HG03060 (cell line): ENCODE measurements around the gene HEATR3.
A peak's percentile ranks its signal among the peaks of the same experiment; 100 is the strongest.
"Not testable (repeated sequence)": the region's sequence is repeated elsewhere in the genome, so short reads cannot be mapped to it uniquely, and the experiment has no call there.

Experiments used
- ATAC-seq: cut with Tn5 transposase; IDR thresholded peaks from one replicate; pipeline ENCODE4 v1.9.1; 2021; ENCODE audit warnings: low read depth, moderate number of reproducible peaks; ENCODE audit not compliant: unreplicated experiment

Gene HEATR3

DNA sequence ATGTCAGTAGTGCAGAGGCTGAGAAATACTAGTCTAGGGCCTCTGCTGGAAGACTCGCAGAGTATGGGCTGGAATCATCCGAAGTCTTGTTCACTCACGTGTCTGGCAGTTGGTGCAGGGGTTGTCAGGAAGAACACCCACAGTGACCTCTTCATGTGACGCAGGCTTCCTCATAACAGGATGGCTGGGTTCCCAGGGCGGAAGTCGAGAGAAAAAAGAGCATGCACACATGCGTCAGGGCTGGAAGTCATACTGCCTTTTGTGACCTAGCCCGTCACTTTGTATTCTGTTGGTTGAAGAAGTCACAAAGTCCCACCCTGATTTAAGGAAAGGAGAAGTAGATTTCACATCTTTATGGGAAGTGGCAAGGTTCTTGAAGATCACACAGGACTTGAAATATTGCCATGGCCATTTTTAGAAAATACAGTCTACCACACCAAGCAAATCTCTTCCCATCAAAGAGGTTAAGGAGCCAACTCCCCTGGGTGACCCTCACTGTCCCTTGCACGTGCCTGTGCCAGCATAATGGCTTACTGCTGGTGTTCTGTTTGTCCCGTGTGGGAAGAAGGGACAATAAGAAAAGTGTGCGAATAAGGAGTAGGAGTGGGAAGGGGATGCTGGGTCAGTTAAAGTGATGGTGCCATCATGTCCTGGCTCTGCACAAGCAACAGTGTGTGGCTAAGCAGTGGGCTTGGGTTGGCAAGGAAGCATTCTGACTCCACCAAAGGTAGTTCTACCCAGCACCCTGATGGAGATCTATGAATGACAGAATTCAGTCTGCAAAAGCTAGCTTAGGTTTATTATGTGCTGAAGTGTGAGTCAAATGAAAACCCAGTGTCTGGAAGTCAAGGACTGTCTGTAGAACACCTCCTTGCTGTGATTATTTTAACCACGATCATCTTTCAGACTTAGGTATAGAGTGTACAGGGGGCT, 28.1 kb downstream of the HEATR3 start:
- ATAC-seq, result no peak

- ATAC-seq, result no peak
These were observed 31.0 kb downstream of the HEATR3 start for GRCh38 chr16:50096791-50097190.

- no peak for ATAC-seq
These were observed 34.3 kb downstream of the HEATR3 start for GRCh38 chr16:50099957-50100648.

GRCh38 chr16:50102051-50102746, 36.4 kb downstream of the HEATR3 start:
- ATAC-seq, result peak; percentile 86

DNA sequence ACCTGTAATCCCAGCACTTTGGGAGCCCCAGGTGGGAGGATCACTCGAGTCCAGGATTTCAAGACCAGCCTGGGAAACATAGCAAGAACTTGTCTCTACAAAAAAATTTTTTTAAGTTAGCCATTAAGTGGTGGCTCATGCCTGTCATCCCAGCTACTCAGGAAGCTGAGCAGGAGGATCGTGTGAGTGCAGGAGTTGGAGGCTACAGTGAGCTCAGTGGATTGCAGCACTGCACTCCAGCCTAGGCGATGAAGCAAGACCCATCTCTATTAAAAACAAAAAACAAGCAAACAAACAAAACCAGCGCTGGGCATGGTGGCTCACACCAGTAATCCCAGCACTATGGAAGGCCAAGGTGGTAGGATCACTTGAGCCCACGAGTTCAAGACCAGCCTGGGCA, 38.0 kb downstream of the HEATR3 start:
- no peak for ATAC-seq

DNA sequence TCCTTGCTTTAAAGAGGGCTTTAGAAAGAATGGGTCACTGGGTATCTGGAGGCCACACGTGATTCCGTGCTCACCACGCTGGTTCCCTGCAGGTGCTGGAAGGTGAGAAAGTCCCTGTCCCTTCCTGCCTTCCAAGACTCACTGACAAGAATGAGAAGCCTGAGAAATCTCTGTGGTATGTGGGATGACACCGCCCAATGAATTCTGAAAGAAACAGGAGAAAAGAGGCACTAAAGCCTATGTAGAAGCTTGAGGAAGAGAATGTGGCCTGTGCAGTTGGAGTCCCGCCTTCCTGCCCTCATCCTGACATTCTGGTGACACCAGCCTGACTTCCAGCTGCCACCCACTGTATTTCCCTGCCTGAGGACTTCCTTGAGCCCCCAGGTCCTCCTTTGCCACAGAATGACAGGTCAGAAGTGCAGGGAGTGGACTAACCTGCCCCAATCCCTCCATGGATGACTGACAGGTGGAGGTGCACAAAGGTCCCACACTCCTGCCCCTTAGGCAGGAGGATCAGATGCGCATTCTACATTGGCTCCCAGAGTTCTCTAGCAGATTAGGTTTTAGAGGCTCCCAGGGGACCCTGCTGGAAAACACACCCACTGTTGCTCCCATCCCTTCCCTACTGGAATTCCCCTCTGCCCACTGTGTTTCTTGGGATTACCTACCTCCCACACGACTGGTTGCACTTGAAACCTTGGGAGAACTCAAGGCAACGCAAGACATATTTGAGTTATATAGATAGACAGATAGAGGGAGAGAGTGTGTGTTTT, 48.8 kb downstream of the HEATR3 start:
- ATAC-seq, result no peak

DNA sequence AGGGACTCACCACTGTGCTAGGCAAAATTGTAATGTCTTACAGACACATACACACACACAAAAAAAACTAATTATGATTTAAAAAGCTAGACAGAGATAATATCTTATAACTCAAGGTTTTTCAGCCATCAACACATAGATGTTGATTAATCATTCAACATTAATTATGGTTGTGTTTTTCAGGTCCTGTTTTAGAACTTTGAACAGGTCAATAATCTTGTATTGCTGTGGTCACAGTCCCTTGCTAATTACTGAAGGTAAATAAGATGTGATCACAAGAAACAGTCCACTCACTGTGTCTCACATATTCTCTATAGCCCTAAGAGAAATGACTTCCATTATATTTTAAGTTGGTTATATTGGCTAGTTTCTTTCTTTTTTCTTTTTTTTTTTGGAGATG, 54.9 kb downstream of the HEATR3 start:
- no peak for ATAC-seq

GRCh38 chr16:50121278-50121677, 55.5 kb downstream of the HEATR3 start:
- peak; percentile 65 for ATAC-seq

DNA sequence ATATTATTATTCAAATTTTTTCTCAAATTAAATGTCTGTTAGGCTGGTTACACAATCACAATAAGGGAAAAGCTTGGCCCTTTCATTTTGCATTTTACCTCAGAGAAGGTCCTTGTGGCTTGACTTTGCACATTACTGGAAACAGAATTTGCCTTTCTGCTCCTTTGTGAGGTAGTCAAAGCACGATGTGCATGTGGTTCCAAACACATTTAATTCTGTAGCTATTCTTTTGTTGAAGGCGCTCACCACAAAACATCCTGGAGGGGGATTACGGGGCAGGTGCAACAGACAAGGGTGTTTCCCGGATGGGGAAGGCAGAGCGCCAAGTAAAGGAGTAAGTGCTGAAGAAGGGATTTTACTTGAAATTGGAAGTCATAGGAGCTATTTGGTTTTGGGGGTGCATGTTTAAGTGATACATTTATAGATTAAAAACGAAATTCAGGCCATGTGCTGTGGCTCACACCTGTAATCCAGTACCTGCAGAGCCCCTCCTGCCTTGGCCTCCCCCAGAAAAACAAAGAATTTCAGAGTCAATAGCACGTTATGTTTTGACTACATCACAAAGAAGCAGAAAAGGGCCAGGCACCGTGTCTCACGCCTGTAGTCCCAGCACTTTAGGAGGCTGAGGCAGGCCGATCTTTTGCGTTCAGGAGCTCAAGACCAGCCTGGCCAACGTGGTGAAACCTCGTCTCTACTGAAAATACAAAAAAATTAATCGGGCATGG, 56.1 kb downstream of the HEATR3 start:
- ATAC-seq, result no peak

GRCh38 chr16:50123417-50123816, 57.6 kb downstream of the HEATR3 start:
- no peak for ATAC-seq

- ATAC-seq, result no peak
These were observed 59.0 kb downstream of the HEATR3 start for GRCh38 chr16:50124769-50125168.

DNA sequence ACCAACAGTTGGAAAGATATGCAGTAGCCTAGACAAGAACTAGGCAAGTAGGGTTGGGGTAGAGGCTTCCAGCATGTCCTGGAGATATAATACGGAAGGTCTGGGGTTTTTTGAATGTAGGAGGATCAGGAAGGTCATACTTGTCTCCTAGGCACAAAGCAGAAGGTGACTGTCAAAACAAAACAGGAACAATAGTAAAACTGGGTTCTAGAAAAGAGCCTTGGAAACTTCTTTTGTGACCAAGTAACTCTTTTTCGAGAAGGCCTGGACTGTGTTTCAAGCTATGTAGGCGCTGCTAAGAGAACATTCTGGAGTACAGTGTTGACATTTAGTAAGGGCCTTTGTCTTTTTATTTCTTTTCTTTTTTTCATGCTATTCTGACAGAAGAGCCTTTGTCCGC, 60.4 kb downstream of the HEATR3 start:
- ATAC-seq, result no peak

DNA sequence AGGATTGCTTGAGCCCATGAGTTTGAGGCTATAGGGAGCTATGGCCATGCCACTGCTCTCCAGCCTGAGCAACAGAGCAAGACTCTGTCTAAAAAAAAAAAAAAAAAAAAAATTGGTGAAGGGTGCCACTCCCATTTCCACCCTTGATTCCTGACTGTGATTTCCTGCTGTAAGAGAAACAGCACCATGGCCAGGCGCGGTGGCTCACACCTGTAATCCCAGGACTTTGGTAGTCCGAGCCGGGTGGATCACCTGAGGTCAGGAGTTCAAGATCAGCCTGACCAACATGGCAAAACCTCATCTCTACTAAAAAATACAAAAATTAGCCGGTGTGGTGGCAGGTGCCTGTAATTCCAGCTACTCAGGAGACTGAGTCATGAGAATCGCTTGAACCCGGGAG, 66.8 kb downstream of the HEATR3 start:
- not testable (repeated sequence) for ATAC-seq

DNA sequence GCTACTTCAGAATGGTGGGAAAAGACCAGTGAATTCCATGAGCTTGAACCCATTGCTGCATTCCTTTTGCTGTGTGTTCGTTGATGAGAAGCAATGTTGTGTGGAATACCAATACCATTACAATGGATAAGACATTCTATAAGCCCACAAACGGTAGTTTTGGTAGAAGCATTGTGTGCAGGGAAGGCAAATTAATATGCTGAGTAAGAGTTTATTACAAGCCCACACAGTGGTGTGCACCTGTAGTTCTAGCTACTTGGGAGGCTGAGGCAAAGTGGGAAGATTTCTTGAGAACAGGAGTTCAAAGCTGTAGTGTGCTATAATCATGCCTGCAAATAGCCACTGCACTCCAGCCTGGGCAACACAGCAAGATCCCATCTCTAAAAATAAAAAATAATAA, 67.4 kb downstream of the HEATR3 start:
- ATAC-seq, result no peak

GRCh38 chr16:50136399-50136798, 70.6 kb downstream of the HEATR3 start:
- ATAC-seq, result no peak

- ATAC-seq, result no peak
These were observed 71.5 kb downstream of the HEATR3 start for GRCh38 chr16:50137268-50137667.

- ATAC-seq, result no peak
These were observed 73.8 kb downstream of the HEATR3 start for GRCh38 chr16:50139580-50139979.

DNA sequence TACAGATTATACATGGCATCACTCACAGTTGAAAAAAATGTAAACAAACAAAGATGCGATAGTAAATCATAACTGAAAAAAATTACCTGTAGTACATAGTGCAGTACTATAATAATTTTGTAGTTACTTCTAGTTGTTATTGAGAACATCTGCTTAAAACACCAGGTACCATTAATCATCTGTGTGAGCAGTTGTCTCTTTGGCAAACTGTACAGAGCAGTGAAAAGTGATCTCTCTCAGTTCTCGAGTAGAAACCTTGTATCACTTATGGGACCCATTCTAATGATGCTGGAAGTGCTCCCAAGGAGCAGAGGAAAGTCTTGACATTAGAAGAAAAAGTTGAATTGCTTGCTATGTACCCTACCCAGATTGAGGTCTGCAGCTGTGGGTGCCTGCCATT, 78.4 kb downstream of the HEATR3 start:
- ATAC-seq, result no peak

- no peak for ATAC-seq
These were observed 81.0 kb downstream of the HEATR3 start for GRCh38 chr16:50146479-50147435.
